Astrocyte (in vitro differentiated cells and primary cell): ENCODE measurements around the gene GLCCI1. TPM values are rescaled to one million over a fixed set of nuclear protein-coding genes. Genes with fewer than 3 reads are reported as not detected.

ENCODE experiments used
- DNase-seq: peaks from one replicate; pipeline ENCODE4 v3.0.0-alpha.2; 2010; ENCODE audit warnings: low read depth
- FAIRE-seq: peaks from 2 replicates; lab custom pipeline; 2011; peaks lifted over from hg19 to GRCh38; lab: Jason Lieb, UNC
- H2AFZ ChIP-seq: 2 replicates; pipeline ENCODE4 v1.6.0; 2012; ENCODE audit warnings: low read depth, low read length, inconsistent platforms
- H3K27ac ChIP-seq: 2 replicates; pipeline ENCODE4 v1.5.1; 2011; ENCODE audit warnings: low read depth, low read length, inconsistent platforms
- H3K27me3 ChIP-seq: 2 replicates; pipeline ENCODE4 v1.6.0; 2011; ENCODE audit warnings: low read length, inconsistent platforms; ENCODE audit not compliant: insufficient read depth
- H3K36me3 ChIP-seq: 2 replicates; pipeline ENCODE4 v1.5.1; 2011; ENCODE audit warnings: low read length, inconsistent platforms; ENCODE audit not compliant: insufficient read depth
- H3K4me1 ChIP-seq: 2 replicates; pipeline ENCODE4 v1.5.1; 2011; ENCODE audit warnings: low read length, inconsistent platforms; ENCODE audit not compliant: insufficient read depth
- H3K4me2 ChIP-seq: 2 replicates; pipeline ENCODE4 v1.6.0; 2012; ENCODE audit warnings: low read length, inconsistent platforms
- H3K4me3 ChIP-seq: 2 replicates; pipeline ENCODE4 v1.5.1; 2011; ENCODE audit warnings: low read depth, mild to moderate bottlenecking, low read length, inconsistent platforms; ENCODE audit not compliant: insufficient read depth
- H3K79me2 ChIP-seq: 2 replicates; pipeline ENCODE4 v1.6.0; 2012; ENCODE audit warnings: mild to moderate bottlenecking, low read length, inconsistent platforms; ENCODE audit not compliant: insufficient read depth
- H3K9ac ChIP-seq: 2 replicates; pipeline ENCODE4 v1.6.0; 2012; ENCODE audit warnings: mild to moderate bottlenecking, low read length, inconsistent platforms
- H3K9me3 ChIP-seq: 2 replicates; pipeline ENCODE4 v1.5.1; 2012; ENCODE audit warnings: low read depth, mild to moderate bottlenecking, low read length, inconsistent platforms; ENCODE audit not compliant: insufficient read depth
- H4K20me1 ChIP-seq: 2 replicates; pipeline ENCODE4 v1.6.0; 2012; ENCODE audit warnings: low read length, inconsistent platforms; ENCODE audit not compliant: insufficient read depth
- H3K27ac Mint-ChIP-seq: one replicate; pipeline ENCODE4 v1.8.0; 2021; ENCODE audit warnings: mild to moderate bottlenecking, mixed read lengths; ENCODE audit not compliant: unreplicated experiment
- H3K27me3 Mint-ChIP-seq: one replicate; pipeline ENCODE4 v1.8.0; 2021; ENCODE audit warnings: low read depth, mixed read lengths; ENCODE audit not compliant: unreplicated experiment
- H3K36me3 Mint-ChIP-seq: one replicate; pipeline ENCODE4 v1.8.0; 2021; ENCODE audit warnings: low read depth, mixed read lengths; ENCODE audit not compliant: unreplicated experiment
- H3K4me1 Mint-ChIP-seq: one replicate; pipeline ENCODE4 v1.8.0; 2021; ENCODE audit warnings: low read depth, mixed read lengths; ENCODE audit not compliant: unreplicated experiment
- H3K4me3 Mint-ChIP-seq: one replicate; pipeline ENCODE4 v1.8.0; 2021; ENCODE audit warnings: mild to moderate bottlenecking, moderate library complexity, mixed read lengths; ENCODE audit not compliant: unreplicated experiment
- H3K9me3 Mint-ChIP-seq: one replicate; pipeline ENCODE4 v1.8.0; 2021; ENCODE audit warnings: mild to moderate bottlenecking, mixed read lengths; ENCODE audit not compliant: unreplicated experiment
- EZH2 ChIP-seq: IDR thresholded peaks from 2 replicates; pipeline ENCODE4 v1.6.1; 2012; ENCODE audit warnings: mild to moderate bottlenecking, low read length, inconsistent platforms; ENCODE audit not compliant: insufficient read depth
- total RNA-seq: library from RNA; stranded (reverse); gene quantifications from 2 replicates; pipeline ENCODE4 v1.2.1, GENCODE V29; 2021
- TF ChIP-seq, protein P1 (sequence below): IDR thresholded peaks from 2 replicates; pipeline ENCODE4 v1.5.1; 2011; ENCODE audit warnings: low read depth, mild to moderate bottlenecking, inconsistent platforms, low read length, moderate library complexity; ENCODE audit not compliant: insufficient read depth

GLCCI1 gene
- total RNA-seq, 1 donor from 2014 or later: 24.2 TPM

GRCh38 chr7:8040768-8041369 is 72.3 kb downstream of the GLCCI1 start:
- Histone ChIP-seq H3K27ac (no peak overlapping the region), H3K4me3 (no peak overlapping the region), H2AFZ (no peak overlapping the region), H3K9ac (no peak overlapping the region), H3K27me3 (no peaks in the 10 kb centered on the region), H3K79me2 (no peaks in the 10 kb centered on the region), H3K36me3 (no peaks in the 10 kb centered on the region), H3K9me3 (no peaks in the 10 kb centered on the region), H3K4me1 (no peaks in the 10 kb centered on the region), H4K20me1 (no peaks in the 10 kb centered on the region), H3K4me2 (no peak overlapping the region)
- peaks cover 4% of the 10 kb centered on the region for H3K9me3 Mint-ChIP-seq
- TF ChIP-seq, protein P1, sequence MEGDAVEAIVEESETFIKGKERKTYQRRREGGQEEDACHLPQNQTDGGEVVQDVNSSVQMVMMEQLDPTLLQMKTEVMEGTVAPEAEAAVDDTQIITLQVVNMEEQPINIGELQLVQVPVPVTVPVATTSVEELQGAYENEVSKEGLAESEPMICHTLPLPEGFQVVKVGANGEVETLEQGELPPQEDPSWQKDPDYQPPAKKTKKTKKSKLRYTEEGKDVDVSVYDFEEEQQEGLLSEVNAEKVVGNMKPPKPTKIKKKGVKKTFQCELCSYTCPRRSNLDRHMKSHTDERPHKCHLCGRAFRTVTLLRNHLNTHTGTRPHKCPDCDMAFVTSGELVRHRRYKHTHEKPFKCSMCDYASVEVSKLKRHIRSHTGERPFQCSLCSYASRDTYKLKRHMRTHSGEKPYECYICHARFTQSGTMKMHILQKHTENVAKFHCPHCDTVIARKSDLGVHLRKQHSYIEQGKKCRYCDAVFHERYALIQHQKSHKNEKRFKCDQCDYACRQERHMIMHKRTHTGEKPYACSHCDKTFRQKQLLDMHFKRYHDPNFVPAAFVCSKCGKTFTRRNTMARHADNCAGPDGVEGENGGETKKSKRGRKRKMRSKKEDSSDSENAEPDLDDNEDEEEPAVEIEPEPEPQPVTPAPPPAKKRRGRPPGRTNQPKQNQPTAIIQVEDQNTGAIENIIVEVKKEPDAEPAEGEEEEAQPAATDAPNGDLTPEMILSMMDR: no peak
- TF ChIP-seq EZH2: no peak
- peak; percentile 5 for FAIRE-seq
- H3K36me3 Mint-ChIP-seq: no peaks in the 10 kb centered on the region
- H3K4me3 Mint-ChIP-seq: no peak overlapping the region
- no peak overlapping the region for H3K27ac Mint-ChIP-seq
- DNase-seq: no peak
- peaks cover 5% of the 10 kb centered on the region for H3K4me1 Mint-ChIP-seq
- H3K27me3 Mint-ChIP-seq: no peaks in the 10 kb centered on the region

DNA sequence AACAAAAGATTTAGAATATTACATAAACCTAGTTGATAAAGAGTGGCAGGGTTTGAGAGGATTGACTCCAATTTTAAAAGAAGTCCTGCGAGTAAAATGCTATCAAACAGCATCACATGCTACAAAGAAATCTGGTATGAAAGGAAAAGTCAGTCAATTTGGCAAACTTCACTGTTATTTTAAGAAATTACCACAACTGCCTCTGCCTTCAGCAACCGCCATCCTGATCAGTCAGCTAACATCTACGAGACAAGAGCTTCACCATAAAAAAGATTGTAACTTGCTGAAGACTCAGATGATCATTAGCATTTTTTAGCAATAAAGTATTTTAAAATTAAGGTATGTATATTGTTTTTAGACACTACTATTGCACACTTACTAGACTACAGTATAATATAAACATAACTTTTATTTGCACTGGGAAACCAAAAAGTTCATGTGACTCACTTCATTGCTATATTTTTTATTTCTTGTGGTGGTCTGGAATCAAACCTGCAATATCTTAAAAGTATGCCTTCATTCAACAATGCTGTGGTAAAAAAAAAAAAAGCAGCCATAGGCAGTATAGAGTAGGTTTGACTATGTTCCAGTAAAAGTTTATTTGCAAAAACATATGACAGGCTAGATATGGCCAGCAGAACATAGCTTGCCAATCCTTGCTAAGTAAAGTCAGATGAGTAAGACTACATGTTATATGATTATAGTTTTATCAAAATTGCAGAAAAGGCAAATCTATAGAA is 74.4 kb downstream of the GLCCI1 start:
- FAIRE-seq: no peak
- H4K20me1 ChIP-seq: no peaks in the 10 kb centered on the region
- no peak overlapping the region for H3K27ac Mint-ChIP-seq
- DNase-seq: peak; percentile 73
- H3K27me3 ChIP-seq: no peaks in the 10 kb centered on the region
- no peaks in the 10 kb centered on the region for H3K9me3 ChIP-seq
- no peak overlapping the region for H3K4me3 Mint-ChIP-seq
- no peak overlapping the region for H3K27ac ChIP-seq
- no peak overlapping the region for H2AFZ ChIP-seq
- H3K4me3 ChIP-seq: no peak overlapping the region
- no peaks in the 10 kb centered on the region for H3K9me3 Mint-ChIP-seq
- H3K36me3 Mint-ChIP-seq: no peaks in the 10 kb centered on the region
- H3K79me2 ChIP-seq: no peaks in the 10 kb centered on the region
- no peak overlapping the region for H3K9ac ChIP-seq
- H3K4me2 ChIP-seq: peak overlapping the region; percentile 4
- no peaks in the 10 kb centered on the region for H3K4me1 Mint-ChIP-seq
- no peaks in the 10 kb centered on the region for H3K4me1 ChIP-seq
- no peaks in the 10 kb centered on the region for H3K27me3 Mint-ChIP-seq
- H3K36me3 ChIP-seq: no peaks in the 10 kb centered on the region
- TF ChIP-seq, protein P1: no peak
- no peak for TF ChIP-seq EZH2
